Esophagus (tissue), 2 donors: ENCODE measurements around the gene EEIG1. TPM values are rescaled to one million over a fixed set of nuclear protein-coding genes. Genes with fewer than 3 reads are reported as not detected.
"Not testable (repeated sequence)": the region's sequence is repeated elsewhere in the genome, so short reads cannot be mapped to it uniquely, and the experiment has no call there.

Experiments
- H3K27ac ChIP-seq, 2 donors: one replicate each; pipeline ENCODE4 v1.5.1; 2013; ENCODE audit warnings: low read depth in 2 of 2, mild to moderate bottlenecking in 2 of 2, inconsistent platforms in 1 of 2, low read length in 1 of 2, moderate library complexity in 1 of 2
- H3K27me3 ChIP-seq, 2 donors: one replicate each; pipeline ENCODE4 v1.6.1; 2013; ENCODE audit warnings: low read length in 2 of 2, control low read depth in 1 of 2, mild to moderate bottlenecking in 1 of 2; ENCODE audit not compliant: insufficient read depth in 2 of 2, control insufficient read depth in 1 of 2
- H3K36me3 ChIP-seq, 2 donors: one replicate each; pipeline ENCODE4 v1.6.1; 2013; ENCODE audit warnings: low read length in 1 of 2; ENCODE audit not compliant: control insufficient read depth in 2 of 2, insufficient read depth in 2 of 2
- H3K4me1 ChIP-seq, 2 donors: one replicate each; pipeline ENCODE4 v1.6.1; 2013; ENCODE audit warnings: low read length in 1 of 2; ENCODE audit not compliant: control insufficient read depth in 2 of 2, insufficient read depth in 2 of 2
- H3K4me3 ChIP-seq, 2 donors: one replicate each; pipeline ENCODE4 v1.5.1; 2013; ENCODE audit warnings: low read length in 2 of 2, mild to moderate bottlenecking in 2 of 2, low read depth in 1 of 2, moderate library complexity in 1 of 2
- H3K9me3 ChIP-seq, 2 donors: one replicate each; pipeline ENCODE4 v1.6.1; 2013; ENCODE audit warnings: mild to moderate bottlenecking in 2 of 2, low read depth in 1 of 2, low read length in 1 of 2, moderate library complexity in 1 of 2; ENCODE audit not compliant: control insufficient read depth in 2 of 2, insufficient read depth in 1 of 2
- WGBS, 2 donors: extraction: QIAGEN DNeasy Blood & Tissue Kit; methylation state at CpG; one replicate each; pipeline ENCODE4 v1.1.7; 2013; 5-methylcytosine and 5-hydroxymethylcytosine counted together
- polyA plus RNA-seq, 2 donors: library from polyadenylated mRNA; stranded (reverse); fragments of 200-250 nt; gene quantifications; one replicate each; pipeline ENCODE4 v1.2.3, GENCODE V29; 2013
- donor health status: healthy with polysubstance abuse.
- donor health status: Bipolar disorder and iron deficiency.

Gene EEIG1
- polyA plus RNA-seq, result 10 to 100 TPM; 34.3 to 53.1 TPM

- H3K4me1 ChIP-seq, result peaks cover 11 to 23% of the 10 kb centered on the region in 2 donors
- H3K27ac ChIP-seq, result peak within 1 kb of the TSS; percentile 95 to 96
- H3K9me3 ChIP-seq, result no peaks in the 10 kb centered on the region
- WGBS, 2 donors, result 0 to 1% methylated on average over 60 to 93 of the region's 93 CpGs
- peaks cover 0 to 6% of the 10 kb centered on the region in 2 donors for H3K36me3 ChIP-seq
- H3K4me3 ChIP-seq, result peak within 1 kb of the TSS; percentile 87 to 98
- no peaks in the 10 kb centered on the region for H3K27me3 ChIP-seq
These were observed at the start of gene EEIG1 for GRCh38 chr9:127980706-127981558. TSS of gene EEIG1 (minus strand) at chr9:127980989. CDS start at chr9:127980137, 852 bp downstream.

- H3K4me1 ChIP-seq, result no peaks in the 10 kb centered on the region
- no peaks in the 10 kb centered on the region for H3K27me3 ChIP-seq
- 87% methylated on average over 4 of the region's 4 CpGs for WGBS, 2 donors
- H3K27ac ChIP-seq, result no peak overlapping the region
- no peaks in the 10 kb centered on the region for H3K36me3 ChIP-seq
- H3K4me3 ChIP-seq, result no peak overlapping the region
- no peaks in the 10 kb centered on the region for H3K9me3 ChIP-seq
These were observed 46.9 kb upstream of the EEIG1 start for GRCh38 chr9:128027705-128028104.

- 59 to 65% methylated on average over 11 of the region's 11 CpGs for WGBS, 2 donors
- no peaks in the 10 kb centered on the region for H3K36me3 ChIP-seq
- no peaks in the 10 kb centered on the region for H3K27me3 ChIP-seq
- H3K4me3 ChIP-seq, result no peak overlapping the region
- H3K27ac ChIP-seq, result peak overlapping the region; percentile 83 to 84
- peaks cover 0 to 3% of the 10 kb centered on the region in 2 donors for H3K4me1 ChIP-seq
- H3K9me3 ChIP-seq, result no peaks in the 10 kb centered on the region
These were observed 46.2 kb upstream of the EEIG1 start for GRCh38 chr9:128026773-128027541.

- Histone ChIP-seq H3K4me1 (peaks cover 0 to 3% of the 10 kb centered on the region in 2 donors), H3K4me3 (no peak overlapping the region), H3K27me3 (no peaks in the 10 kb centered on the region), H3K9me3 (no peaks in the 10 kb centered on the region), H3K36me3 (no peaks in the 10 kb centered on the region), H3K27ac (peak overlapping the region; percentile 83 to 84)
- WGBS, 2 donors, result 75 to 79% methylated on average over 12 of the region's 12 CpGs
These were observed 45.5 kb upstream of the EEIG1 start for GRCh38 chr9:128026255-128026772.

- no peak overlapping the region for H3K4me3 ChIP-seq
- peak overlapping the region in 1 of 2 donors; percentile 28 for H3K27ac ChIP-seq
- peaks cover 0 to 4% of the 10 kb centered on the region in 2 donors for H3K4me1 ChIP-seq
- H3K36me3 ChIP-seq, result no peaks in the 10 kb centered on the region
- no peaks in the 10 kb centered on the region for H3K9me3 ChIP-seq
- no peaks in the 10 kb centered on the region for H3K27me3 ChIP-seq
- WGBS, 2 donors, result 49 to 59% methylated on average over 4 of the region's 4 CpGs
These were observed 44.9 kb upstream of the EEIG1 start for GRCh38 chr9:128025736-128026135.

- no peak overlapping the region for H3K27ac ChIP-seq
- no peaks in the 10 kb centered on the region for H3K27me3 ChIP-seq
- H3K4me1 ChIP-seq, result peaks cover 0 to 6% of the 10 kb centered on the region in 2 donors
- no peaks in the 10 kb centered on the region for H3K36me3 ChIP-seq
- H3K9me3 ChIP-seq, result no peaks in the 10 kb centered on the region
- no peak overlapping the region for H3K4me3 ChIP-seq
- 74 to 81% methylated on average over 5 of the region's 5 CpGs for WGBS, 2 donors
These were observed 44.0 kb upstream of the EEIG1 start for GRCh38 chr9:128024761-128025308.

- not testable (repeated sequence) for H3K36me3 ChIP-seq, H3K4me3 ChIP-seq, H3K4me1 ChIP-seq, H3K9me3 ChIP-seq, H3K27me3 ChIP-seq, H3K27ac ChIP-seq
- 57 to 58% methylated on average over 12 of the region's 12 CpGs for whole genome bisulfite sequencing, 2 donors
These were observed 42.9 kb upstream of the EEIG1 start for GRCh38 chr9:128023671-128024070.

- Histone ChIP-seq H3K27ac (no peak overlapping the region), H3K9me3 (no peaks in the 10 kb centered on the region), H3K4me3 (no peak overlapping the region), H3K36me3 (no peaks in the 10 kb centered on the region), H3K4me1 (peaks cover 0 to 8% of the 10 kb centered on the region in 2 donors), H3K27me3 (no peaks in the 10 kb centered on the region)
- WGBS, 2 donors, result 63 to 67% methylated on average over 2 of the region's 2 CpGs
These were observed 42.1 kb upstream of the EEIG1 start for GRCh38 chr9:128022886-128023285.

GRCh38 chr9:128021098-128021497, 40.3 kb upstream of the EEIG1 start:
- no peaks in the 10 kb centered on the region for H3K36me3 ChIP-seq
- no peak overlapping the region for H3K27ac ChIP-seq
- no peaks in the 10 kb centered on the region for H3K27me3 ChIP-seq
- H3K9me3 ChIP-seq, result no peaks in the 10 kb centered on the region
- WGBS, 2 donors, result 34 to 48% methylated on average over 1 of the region's 1 CpG
- no peak overlapping the region for H3K4me3 ChIP-seq
- peaks cover 0 to 8% of the 10 kb centered on the region in 2 donors for H3K4me1 ChIP-seq
